Natural killer cell treated with Interleukin-12 subunit alpha and Interleukin-12 subunit beta and Interleukin-15 and Interleukin-18, amount 100 ng/mL, for 72 hours (primary cell): Measurements from ENCODE around the gene KCNJ10. TPM values are rescaled to one million over a fixed set of nuclear protein-coding genes. Genes with fewer than 3 reads are reported as not detected.

Experiments
- ATAC-seq, 2 donors: fragments of 150-1000 bp; cut with Tn5 transposase in 1 of 2; sonication (Bioruptor Pico), chemical (Tn5 transposase) in 1 of 2; 2 replicates each; pipeline ENCODE4 v1.10.0; 2021
- DNase-seq: peaks from one replicate; pipeline ENCODE4 v3.0.0; 2022; ENCODE audit warnings: low spot score
- H3K27ac Mint-ChIP-seq, 2 donors: 1 replicate in 1 of 2; 2 replicates in 1 of 2; pipeline ENCODE4 v1.8.0; 2022; ENCODE audit warnings: mixed read lengths in 2 of 2, mild to moderate bottlenecking in 1 of 2, moderate library complexity in 1 of 2
- H3K27me3 Mint-ChIP-seq, 2 donors: 1 replicate in 1 of 2; 2 replicates in 1 of 2; pipeline ENCODE4 v1.8.0; 2022; ENCODE audit warnings: mixed read lengths in 2 of 2
- H3K36me3 Mint-ChIP-seq: one replicate; pipeline ENCODE4 v1.8.0; 2022; ENCODE audit warnings: mixed read lengths
- H3K4me1 Mint-ChIP-seq, 2 donors: 1 replicate in 1 of 2; 2 replicates in 1 of 2; pipeline ENCODE4 v1.8.0; 2022; ENCODE audit warnings: low read depth in 2 of 2, mixed read lengths in 2 of 2, mild to moderate bottlenecking in 1 of 2
- H3K4me3 Mint-ChIP-seq: one replicate; pipeline ENCODE4 v1.8.0; 2022; ENCODE audit warnings: mixed read lengths
- H3K9me3 Mint-ChIP-seq: 2 replicates; pipeline ENCODE4 v1.8.0; 2022; ENCODE audit warnings: mixed read lengths
- total RNA-seq, 2 donors: library from RNA; stranded (reverse); gene quantifications; one replicate each; pipeline ENCODE4 v1.2.3, GENCODE V29; 2022

The KCNJ10 gene
- total RNA-seq, 2 donors from 2014 or later, result 0.50 TPM; not detected in 1

DNA sequence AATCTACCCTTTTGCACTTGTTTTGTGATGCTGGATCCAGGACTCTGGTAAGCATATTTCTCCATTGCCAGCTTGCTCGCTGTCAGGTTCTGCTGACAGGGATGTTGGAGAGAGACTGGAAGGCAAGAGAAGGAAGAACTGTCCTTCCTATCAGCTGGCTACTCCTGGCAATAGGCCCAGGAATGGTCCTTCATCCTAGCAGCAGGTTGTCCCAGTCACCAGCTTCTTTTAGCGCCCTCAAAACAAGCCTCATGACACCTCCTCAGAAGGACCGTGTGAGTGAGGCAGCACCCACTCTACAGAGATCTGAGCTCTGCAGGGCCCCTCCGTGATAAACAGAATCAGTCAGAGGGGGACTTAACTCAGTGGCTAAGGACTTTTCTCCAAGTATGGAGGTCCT, 82.8 kb downstream of the KCNJ10 start:
- ATAC-seq (no peak), DNase-seq (no peak)
- Mint-ChIP-seq H3K27ac (no peak overlapping the region), H3K4me1 (peaks cover 3 to 8% of the 10 kb centered on the region in 2 donors), H3K4me3 (no peak overlapping the region), H3K36me3 (no peaks in the 10 kb centered on the region), H3K9me3 (no peaks in the 10 kb centered on the region), H3K27me3 (peaks cover 10 to 23% of the 10 kb centered on the region in 2 donors)

GRCh38 chr1:159986531-159986930, 83.4 kb downstream of the KCNJ10 start:
- H3K27me3 Mint-ChIP-seq, result peaks cover 12 to 28% of the 10 kb centered on the region in 2 donors
- no peak overlapping the region for H3K27ac Mint-ChIP-seq
- H3K4me3 Mint-ChIP-seq, result no peak overlapping the region
- peaks cover under 1 to 4% of the 10 kb centered on the region in 2 donors for H3K4me1 Mint-ChIP-seq
- no peaks in the 10 kb centered on the region for H3K36me3 Mint-ChIP-seq
- no peaks in the 10 kb centered on the region for H3K9me3 Mint-ChIP-seq
- no peak for ATAC-seq
- DNase-seq, result no peak

- Mint-ChIP-seq H3K36me3 (no peaks in the 10 kb centered on the region), H3K4me1 (no peaks in the 10 kb centered on the region)
Observed at GRCh38 chr1:159986093-159986492, 83.9 kb downstream of the KCNJ10 start.

DNA sequence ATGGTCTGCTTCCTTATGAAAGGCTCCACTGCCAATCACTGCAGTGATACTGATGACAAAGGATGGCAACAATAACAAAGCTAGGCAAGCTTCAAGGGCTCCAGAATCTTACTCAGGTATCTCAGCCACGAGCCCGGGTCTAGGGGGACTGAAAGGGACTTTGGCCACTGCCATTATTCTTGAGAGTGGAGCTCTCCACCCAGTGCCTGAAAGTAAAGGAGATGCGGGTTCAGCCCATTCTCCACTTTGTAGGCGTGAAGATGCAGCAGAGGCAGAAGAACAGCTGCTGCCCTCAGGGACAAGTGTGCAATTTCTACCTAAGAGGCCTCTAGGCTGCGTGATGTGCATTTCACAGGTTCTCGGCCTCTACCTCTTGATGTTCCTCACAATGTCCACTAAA, 84.5 kb downstream of the KCNJ10 start:
- Mint-ChIP-seq H3K27ac (no peak overlapping the region), H3K9me3 (no peaks in the 10 kb centered on the region), H3K4me1 (no peaks in the 10 kb centered on the region), H3K36me3 (no peaks in the 10 kb centered on the region), H3K27me3 (peaks cover 15 to 28% of the 10 kb centered on the region in 2 donors), H3K4me3 (no peak overlapping the region)
- ATAC-seq (no peak), DNase-seq (no peak)

More at GRCh38 chr1:159986093-159986492, 83.9 kb downstream of the KCNJ10 start:
- Mint-ChIP-seq H3K27ac (no peak overlapping the region), H3K27me3 (peaks cover 12 to 28% of the 10 kb centered on the region in 2 donors), H3K4me3 (no peak overlapping the region), H3K9me3 (no peaks in the 10 kb centered on the region)
- no peak for DNase-seq
- ATAC-seq, result no peak

DNA sequence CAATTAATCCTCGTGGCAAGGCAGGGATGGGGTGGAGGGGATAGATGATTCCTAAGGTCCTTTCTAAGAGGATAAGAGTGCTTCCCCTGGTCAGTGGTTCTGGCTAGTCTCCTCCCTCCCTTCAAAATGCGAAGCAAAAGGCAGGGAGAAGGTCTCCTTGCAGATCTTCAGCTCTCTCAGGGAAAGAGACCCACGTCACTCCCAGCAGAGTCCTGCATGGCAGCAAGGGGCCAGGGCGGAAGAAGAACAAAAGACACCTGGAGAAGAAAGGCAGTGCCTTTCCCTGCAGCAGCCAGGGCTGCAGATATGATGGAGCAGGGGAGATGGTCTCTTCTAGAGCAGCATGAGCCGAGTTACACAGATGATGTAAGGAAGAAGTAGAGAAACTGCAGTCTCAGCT, 86.3 kb downstream of the KCNJ10 start:
- H3K27me3 Mint-ChIP-seq, result peaks cover 24 to 41% of the 10 kb centered on the region in 2 donors
- ATAC-seq (no peak), DNase-seq (no peak)
- no peaks in the 10 kb centered on the region for H3K4me1 Mint-ChIP-seq
- no peak overlapping the region for H3K4me3 Mint-ChIP-seq
- H3K27ac Mint-ChIP-seq, result no peak overlapping the region
- no peaks in the 10 kb centered on the region for H3K36me3 Mint-ChIP-seq
- H3K9me3 Mint-ChIP-seq, result no peaks in the 10 kb centered on the region

DNA sequence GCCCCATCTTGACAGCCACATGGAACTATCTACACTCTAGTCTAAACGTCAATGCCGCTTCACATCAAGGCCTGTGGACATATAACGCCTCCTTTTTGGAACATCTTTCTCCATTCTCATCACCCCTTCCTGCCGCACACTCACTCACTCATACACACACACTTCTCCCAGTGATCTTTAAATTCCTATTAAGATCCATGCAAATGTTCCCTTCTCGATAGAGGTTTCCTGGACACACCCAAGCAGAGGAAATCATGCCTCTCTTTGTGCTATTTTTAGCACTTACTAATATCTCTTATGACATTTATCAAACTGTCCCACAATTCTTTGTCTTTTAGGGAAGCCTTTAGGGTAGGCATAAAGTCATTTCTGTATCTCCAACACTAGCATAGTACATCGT, 87.7 kb downstream of the KCNJ10 start:
- no peak for DNase-seq

DNA sequence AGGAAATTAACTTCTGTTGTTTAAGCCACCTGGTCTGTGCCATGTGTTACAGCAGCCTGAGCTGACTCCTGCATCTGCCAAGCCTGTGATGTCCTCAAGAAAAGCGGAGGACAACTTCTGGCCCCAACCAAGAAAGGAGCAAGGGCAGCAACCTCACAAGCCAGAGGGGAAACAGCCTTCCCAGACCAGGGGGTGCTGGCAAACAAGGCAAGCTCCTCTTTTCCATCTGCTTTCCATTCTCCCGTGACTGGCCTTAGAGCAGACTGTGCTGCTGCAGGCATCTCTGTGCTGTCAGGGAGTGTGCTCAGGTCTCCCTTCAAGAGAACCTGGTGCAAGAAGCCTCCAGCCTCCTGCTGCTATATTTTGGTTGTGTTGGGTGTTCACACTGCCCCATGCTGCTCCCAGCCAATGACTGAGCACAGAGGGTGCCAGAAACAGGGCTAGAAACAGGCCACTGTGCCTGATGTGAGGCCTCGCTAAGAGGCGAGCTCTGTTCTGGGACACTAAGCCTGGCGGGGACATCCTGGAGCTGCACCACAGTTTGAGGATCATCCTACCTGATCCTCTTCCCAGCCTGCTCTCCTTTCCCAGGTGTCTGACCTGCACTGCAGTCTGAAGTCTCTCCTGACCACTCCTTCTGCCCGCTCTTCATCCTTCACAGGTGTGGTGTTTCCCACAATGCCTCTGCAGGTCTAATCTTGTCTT, 88.5 kb downstream of the KCNJ10 start:
- ATAC-seq, result peak in 1 of 2 donors; percentile 21
- DNase-seq, result no peak
- H3K27me3 Mint-ChIP-seq, result peaks cover 34 to 44% of the 10 kb centered on the region in 2 donors

More for the DNA sequence above, 87.7 kb downstream of the KCNJ10 start:
- Mint-ChIP-seq H3K36me3 (no peaks in the 10 kb centered on the region), H3K4me1 (no peaks in the 10 kb centered on the region), H3K27me3 (peaks cover 27 to 44% of the 10 kb centered on the region in 2 donors), H3K9me3 (no peaks in the 10 kb centered on the region), H3K4me3 (no peak overlapping the region), H3K27ac (no peak overlapping the region)
- ATAC-seq, result no peak

GRCh38 chr1:159980786-159981185, 89.2 kb downstream of the KCNJ10 start:
- no peaks in the 10 kb centered on the region for H3K9me3 Mint-ChIP-seq
- no peak overlapping the region for H3K27ac Mint-ChIP-seq
- no peaks in the 10 kb centered on the region for H3K4me1 Mint-ChIP-seq
- DNase-seq (no peak), ATAC-seq (no peak)
- no peaks in the 10 kb centered on the region for H3K36me3 Mint-ChIP-seq
- H3K4me3 Mint-ChIP-seq, result no peak overlapping the region
- peaks cover 34 to 44% of the 10 kb centered on the region in 2 donors for H3K27me3 Mint-ChIP-seq

More for the DNA sequence above, 88.5 kb downstream of the KCNJ10 start:
- no peaks in the 10 kb centered on the region for H3K36me3 Mint-ChIP-seq
- no peak overlapping the region for H3K4me3 Mint-ChIP-seq
- H3K9me3 Mint-ChIP-seq, result no peaks in the 10 kb centered on the region
- H3K4me1 Mint-ChIP-seq, result no peaks in the 10 kb centered on the region
- H3K27ac Mint-ChIP-seq, result no peak overlapping the region

- no peaks in the 10 kb centered on the region for H3K36me3 Mint-ChIP-seq
- H3K27me3 Mint-ChIP-seq, result peaks cover 34 to 40% of the 10 kb centered on the region in 2 donors
- no peak for DNase-seq
- H3K27ac Mint-ChIP-seq, result no peak overlapping the region
- no peaks in the 10 kb centered on the region for H3K9me3 Mint-ChIP-seq
- H3K4me3 Mint-ChIP-seq, result no peak overlapping the region
- no peaks in the 10 kb centered on the region for H3K4me1 Mint-ChIP-seq
- ATAC-seq, result no peak
Observed at GRCh38 chr1:159980076-159980475, 89.9 kb downstream of the KCNJ10 start.

- H3K27ac Mint-ChIP-seq, result no peak overlapping the region
- ATAC-seq, result no peak
- no peaks in the 10 kb centered on the region for H3K9me3 Mint-ChIP-seq
- no peak overlapping the region for H3K4me3 Mint-ChIP-seq
- H3K36me3 Mint-ChIP-seq, result no peaks in the 10 kb centered on the region
- H3K4me1 Mint-ChIP-seq, result no peaks in the 10 kb centered on the region
- peaks cover 34 to 35% of the 10 kb centered on the region in 2 donors for H3K27me3 Mint-ChIP-seq
- DNase-seq, result no peak
Observed at GRCh38 chr1:159979257-159979656, 90.7 kb downstream of the KCNJ10 start.

- Mint-ChIP-seq H3K27me3 (peaks cover 25 to 30% of the 10 kb centered on the region in 2 donors), H3K9me3 (no peaks in the 10 kb centered on the region), H3K4me1 (no peaks in the 10 kb centered on the region), H3K27ac (no peak overlapping the region), H3K36me3 (no peaks in the 10 kb centered on the region), H3K4me3 (no peak overlapping the region)
- ATAC-seq (no peak), DNase-seq (no peak)
Observed at GRCh38 chr1:159978107-159978398, 91.9 kb downstream of the KCNJ10 start.

DNA sequence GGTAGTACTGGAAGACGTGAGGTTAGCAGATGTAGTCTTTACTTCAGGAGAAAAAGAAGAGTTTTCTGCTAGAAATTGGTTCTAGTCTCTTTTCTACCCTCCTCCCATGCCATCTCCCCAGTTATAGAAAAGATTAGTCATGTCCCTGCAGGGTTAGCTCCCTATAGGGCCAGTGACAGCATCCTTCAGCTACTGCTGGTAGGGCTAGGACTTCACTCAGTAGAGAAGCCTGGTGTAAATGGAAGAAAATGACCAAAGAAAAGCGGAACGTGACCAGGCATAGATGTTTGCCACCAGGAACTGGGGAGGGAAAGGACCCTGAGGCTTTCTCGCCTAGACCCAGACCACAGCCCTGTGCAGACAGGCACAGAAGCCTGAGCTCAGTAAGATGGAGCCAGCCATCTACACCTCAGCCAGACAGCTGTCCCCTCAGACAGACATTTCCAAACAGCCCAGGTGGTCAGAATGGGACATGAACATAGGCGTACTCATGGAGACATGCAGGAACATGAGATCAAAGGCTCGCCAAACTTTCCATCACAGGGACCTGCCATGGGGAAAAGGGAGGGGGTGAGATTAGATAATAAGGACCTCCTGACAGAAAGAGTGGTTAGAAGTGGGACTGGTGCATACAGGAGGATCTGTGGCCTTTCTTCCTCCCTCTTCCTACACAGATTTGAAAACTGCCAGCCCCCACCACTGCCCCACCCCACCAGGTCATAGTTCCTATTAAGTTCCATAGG, 92.4 kb downstream of the KCNJ10 start:
- peaks cover 24 to 29% of the 10 kb centered on the region in 2 donors for H3K27me3 Mint-ChIP-seq
- DNase-seq, result no peak

DNA sequence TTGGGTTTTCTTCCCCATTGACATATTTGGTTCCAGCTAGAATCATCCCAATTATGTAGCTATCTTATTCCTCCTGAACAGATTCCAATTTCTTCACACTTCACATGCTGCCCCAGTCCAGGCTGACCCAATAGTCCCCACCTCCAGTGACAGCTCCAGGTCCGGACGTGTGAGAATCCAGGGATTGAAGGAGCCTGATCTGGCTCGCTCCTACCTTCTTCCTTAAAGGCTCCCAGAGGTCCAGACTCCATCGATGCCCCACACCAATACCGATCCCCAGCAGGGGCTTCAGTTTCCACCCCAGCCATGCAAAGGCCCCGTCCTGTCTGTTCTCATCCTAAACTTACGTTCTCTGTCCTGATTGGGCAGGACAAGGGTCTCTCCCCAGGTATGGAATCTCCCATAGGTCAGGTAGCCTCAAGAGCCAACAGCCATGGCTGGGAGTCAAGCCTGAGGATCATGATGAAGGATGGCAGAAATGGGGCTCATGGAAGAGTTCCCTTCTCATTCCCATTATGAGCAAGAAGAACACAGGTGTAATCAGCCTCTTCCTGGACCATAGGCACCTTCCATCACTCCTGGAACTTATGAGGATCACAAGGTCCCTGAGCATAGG, 95.5 kb downstream of the KCNJ10 start:
- Mint-ChIP-seq H3K27me3 (peaks cover 20 to 21% of the 10 kb centered on the region in 2 donors), H3K27ac (no peak overlapping the region), H3K9me3 (no peaks in the 10 kb centered on the region), H3K4me1 (no peaks in the 10 kb centered on the region), H3K36me3 (no peaks in the 10 kb centered on the region), H3K4me3 (no peak overlapping the region)
- no peak for ATAC-seq
- DNase-seq, result no peak

More for the DNA sequence above, 92.4 kb downstream of the KCNJ10 start:
- Mint-ChIP-seq H3K36me3 (no peaks in the 10 kb centered on the region), H3K4me1 (no peaks in the 10 kb centered on the region), H3K4me3 (no peak overlapping the region), H3K9me3 (no peaks in the 10 kb centered on the region), H3K27ac (no peak overlapping the region)
- ATAC-seq, result no peak

DNA sequence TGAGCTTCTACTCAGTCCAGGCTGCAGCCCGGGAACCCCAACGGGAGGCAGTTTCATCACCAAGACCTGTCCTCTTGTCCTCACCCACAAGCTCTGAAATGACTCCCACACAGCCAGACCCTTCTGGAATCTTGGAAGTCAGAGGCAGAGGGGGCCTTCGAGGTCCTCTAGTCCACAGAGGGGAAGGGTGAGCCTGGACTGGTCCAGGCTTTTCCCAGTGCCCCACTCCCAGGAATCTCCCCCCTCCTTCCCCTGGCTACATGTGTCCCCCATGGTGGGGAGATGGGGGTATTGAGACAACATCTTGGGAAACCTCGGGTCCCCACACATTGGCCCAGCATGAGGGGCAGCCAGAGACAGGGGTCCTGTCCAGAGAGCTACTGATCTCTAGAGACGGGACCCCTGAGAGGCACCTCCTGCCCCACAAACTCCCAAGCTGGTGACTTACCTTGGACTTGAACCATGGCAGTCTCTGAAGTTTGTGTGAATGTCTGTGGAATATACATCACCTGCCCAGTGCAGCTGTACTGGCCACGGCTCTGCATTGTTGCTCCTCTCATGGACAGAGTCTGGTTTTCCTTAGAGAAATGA, 96.5 kb downstream of the KCNJ10 start:
- Mint-ChIP-seq H3K27ac (no peak overlapping the region), H3K27me3 (peaks cover 18 to 19% of the 10 kb centered on the region in 2 donors)

More for the DNA sequence above, 96.5 kb downstream of the KCNJ10 start:
- Mint-ChIP-seq H3K36me3 (no peaks in the 10 kb centered on the region), H3K4me1 (no peaks in the 10 kb centered on the region), H3K9me3 (no peaks in the 10 kb centered on the region), H3K4me3 (no peak overlapping the region)
- peak; percentile 15 to 41 for ATAC-seq
- no peak for DNase-seq
